GM10248 (cell line): Measurements from ENCODE around the gene ZNF408.

ENCODE experiments used
- CTCF ChIA-PET: fragments of 300-600 bp; sonication (Branson Sonifier 250); formaldehyde crosslinking; extraction: SDS; loops from one replicate; lab custom pipeline; 2021; ENCODE audit warnings: antibody characterized with exemption; lab: Yijun Ruan, JAX
- POLR2A ChIA-PET: fragments of 350-650 bp; sonication (Branson Sonifier 250); formaldehyde crosslinking; extraction: SDS; loops from one replicate; lab custom pipeline; 2020; ENCODE audit warnings: antibody characterized with exemption; lab: Yijun Ruan, JAX
- DNase-seq: peaks from one replicate; pipeline ENCODE4 v3.0.0; 2012; ENCODE audit errors: extremely low spot score
- CTCF ChIP-seq: IDR thresholded peaks from 2 replicates; pipeline ENCODE4 v1.5.1; 2012; ENCODE audit warnings: mild to moderate bottlenecking, low read depth; ENCODE audit errors: extremely low read depth, missing control alignments, control extremely low read depth

Gene ZNF408

GRCh38 chr11:46677991-46678740 lies 22.7 kb upstream of the ZNF408 start:
- no peak for TF ChIP-seq CTCF
- CTCF ChIA-PET, result no interaction called here
- POLR2A ChIA-PET, result no interaction called here
- DNase-seq, result no peak

- no peak for TF ChIP-seq CTCF
- ChIA-PET CTCF (no interaction called here), POLR2A (no interaction called here)
- no peak for DNase-seq
Measured at GRCh38 chr11:46678741-46679130, 22.1 kb upstream of the ZNF408 start.

- DNase-seq, result no peak
- ChIA-PET CTCF (no interaction called here), POLR2A (no interaction called here)
- TF ChIP-seq CTCF, result no peak
Measured at GRCh38 chr11:46679241-46680163, 21.3 kb upstream of the ZNF408 start.

GRCh38 chr11:46680164-46680760 lies 20.6 kb upstream of the ZNF408 start:
- TF ChIP-seq CTCF, result no peak
- POLR2A ChIA-PET, result no interaction called here
- DNase-seq, result no peak
- CTCF ChIA-PET, result no interaction called here

GRCh38 chr11:46680815-46681214 lies 20.0 kb upstream of the ZNF408 start:
- no peak for DNase-seq
- ChIA-PET POLR2A (no interaction called here), CTCF (interaction anchor here (1.5 to 1.8 kb wide), 2 partner anchors 36 to 63 kb away, joined by 4 to 5 read pairs; partner anchors contain the start of genes ATG13 and HARBI1)
- no peak for TF ChIP-seq CTCF

GRCh38 chr11:46681814-46682213 lies 19.0 kb upstream of the ZNF408 start:
- TF ChIP-seq CTCF, result no peak
- DNase-seq, result no peak
- ChIA-PET POLR2A (no interaction called here), CTCF (interaction anchor here (1.5 to 1.8 kb wide), 2 partner anchors 37 to 64 kb away, joined by 4 to 5 read pairs; partner anchors contain the start of genes ATG13 and HARBI1)
